K562 (cell line): ENCODE data around the gene COX5A.

Experiments
- CHD1 ChIP-seq: fragments of 200-600 bp; sonication (generic); IDR thresholded peaks from one replicate; pipeline ENCODE4 v1.6.1; 2012; ENCODE audit warnings: mild to moderate bottlenecking, moderate library complexity, low read length, inconsistent platforms
- FOSL1 ChIP-seq: fragments of 200-800 bp; sonication (Bioruptor generic); conservative IDR thresholded peaks from 2 replicates; pipeline ENCODE4 v1.6.1; 2016; ENCODE audit warnings: missing genetic modification characterization, missing compliant biosample characterization
- FOXA1 ChIP-seq: fragments of 450-650 bp; IDR thresholded peaks from 2 replicates; pipeline ENCODE4 v1.6.1; 2016; ENCODE audit warnings: mild to moderate bottlenecking, borderline replicate concordance
- HDAC6 ChIP-seq: IDR thresholded peaks from 2 replicates; pipeline ENCODE4 v1.6.1; 2012; ENCODE audit warnings: low read depth, mild to moderate bottlenecking, control low read depth, inconsistent platforms, low read length, moderate library complexity
- MYNN ChIP-seq, 2 experiments: sonication (generic); formaldehyde crosslinking in 1 of 2; IDR thresholded peaks; 2 replicates each; pipeline versions ENCODE4 v1.5.0 to v1.6.1; 2016 to 2020; ENCODE audit warnings: antibody characterized with exemption in 1 of 2, missing genetic modification reagents in 1 of 2
- RBM15 ChIP-seq: fragments of 200-400 bp; formaldehyde crosslinking; IDR thresholded peaks from 2 replicates; pipeline ENCODE4 v1.6.1; 2018; ENCODE audit warnings: mild to moderate bottlenecking, low read length, moderate library complexity; ENCODE audit not compliant: insufficient read depth
- RNF2 ChIP-seq: sonication (generic); IDR thresholded peaks from 2 replicates; pipeline ENCODE4 v1.6.1; 2016
- SMARCA4 ChIP-seq: fragments of 450-650 bp; IDR thresholded peaks from 2 replicates; pipeline ENCODE4 v1.6.1; 2016
- WHSC1 ChIP-seq: IDR thresholded peaks from one replicate; pipeline ENCODE4 v1.6.1; 2012; ENCODE audit warnings: low read length, control low read depth, inconsistent platforms
- ZNF274 ChIP-seq: IDR thresholded peaks from 2 replicates; pipeline ENCODE4 v1.6.1; 2011; ENCODE audit warnings: low read depth, mild to moderate bottlenecking, low read length, moderate library complexity, borderline replicate concordance
- ZNF354B ChIP-seq: fragments of 250-450 bp; sonication (Bioruptor Pico); IDR thresholded peaks from 2 replicates; pipeline ENCODE4 v1.4.0; 2020
- TF ChIP-seq, protein P1 (sequence below): sonication (generic); formaldehyde crosslinking; IDR thresholded peaks from 2 replicates; pipeline ENCODE4 v1.8.1; 2023; ENCODE audit warnings: mild to moderate bottlenecking, missing genetic modification reagents
- TF ChIP-seq, protein P2 (sequence below): sonication (generic); formaldehyde crosslinking; IDR thresholded peaks from 2 replicates; pipeline ENCODE4 v1.8.1; 2022; ENCODE audit warnings: missing genetic modification reagents
- TF ChIP-seq, protein P3 (sequence below), 3 experiments: IDR thresholded peaks in 2 of 3; conservative IDR thresholded peaks in 1 of 3; 2 replicates each; pipeline ENCODE4 v1.5.1; 2011 to 2012; ENCODE audit warnings: low read length in 3 of 3, mild to moderate bottlenecking in 3 of 3, control low read depth in 2 of 3, improper control_type of control experiment in 1 of 3, inconsistent platforms in 1 of 3, low read depth in 1 of 3, mixed read lengths in 1 of 3, moderate library complexity in 1 of 3; ENCODE audit not compliant: insufficient read depth in 2 of 3

DNA sequence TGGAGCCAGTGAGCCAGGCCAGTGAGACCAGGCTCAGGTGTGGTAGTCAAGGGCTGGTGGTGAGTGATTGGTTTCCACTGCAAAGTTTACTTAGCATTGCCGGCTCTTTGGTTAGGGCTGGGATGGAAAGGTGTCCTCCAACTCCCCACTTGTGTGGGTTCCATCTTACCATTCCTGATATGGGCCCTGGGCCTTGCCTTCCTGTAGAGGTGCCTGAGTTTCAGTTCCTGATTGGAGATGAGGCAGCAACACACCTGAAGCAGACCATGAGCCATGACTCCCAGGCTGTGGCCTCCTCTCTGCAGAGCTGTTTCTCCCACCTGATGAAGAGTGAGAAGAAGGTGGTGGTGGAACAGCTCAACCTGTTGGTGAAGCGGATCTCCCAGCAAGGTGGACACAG is 44.9 kb downstream of the COX5A start:
- TF ChIP-seq, protein P1, sequence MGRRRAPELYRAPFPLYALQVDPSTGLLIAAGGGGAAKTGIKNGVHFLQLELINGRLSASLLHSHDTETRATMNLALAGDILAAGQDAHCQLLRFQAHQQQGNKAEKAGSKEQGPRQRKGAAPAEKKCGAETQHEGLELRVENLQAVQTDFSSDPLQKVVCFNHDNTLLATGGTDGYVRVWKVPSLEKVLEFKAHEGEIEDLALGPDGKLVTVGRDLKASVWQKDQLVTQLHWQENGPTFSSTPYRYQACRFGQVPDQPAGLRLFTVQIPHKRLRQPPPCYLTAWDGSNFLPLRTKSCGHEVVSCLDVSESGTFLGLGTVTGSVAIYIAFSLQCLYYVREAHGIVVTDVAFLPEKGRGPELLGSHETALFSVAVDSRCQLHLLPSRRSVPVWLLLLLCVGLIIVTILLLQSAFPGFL (CRISPR knock-in tag), result no peak
- TF ChIP-seq HDAC6, result no peak
- TF ChIP-seq RNF2, result no peak
- TF ChIP-seq, protein P2, sequence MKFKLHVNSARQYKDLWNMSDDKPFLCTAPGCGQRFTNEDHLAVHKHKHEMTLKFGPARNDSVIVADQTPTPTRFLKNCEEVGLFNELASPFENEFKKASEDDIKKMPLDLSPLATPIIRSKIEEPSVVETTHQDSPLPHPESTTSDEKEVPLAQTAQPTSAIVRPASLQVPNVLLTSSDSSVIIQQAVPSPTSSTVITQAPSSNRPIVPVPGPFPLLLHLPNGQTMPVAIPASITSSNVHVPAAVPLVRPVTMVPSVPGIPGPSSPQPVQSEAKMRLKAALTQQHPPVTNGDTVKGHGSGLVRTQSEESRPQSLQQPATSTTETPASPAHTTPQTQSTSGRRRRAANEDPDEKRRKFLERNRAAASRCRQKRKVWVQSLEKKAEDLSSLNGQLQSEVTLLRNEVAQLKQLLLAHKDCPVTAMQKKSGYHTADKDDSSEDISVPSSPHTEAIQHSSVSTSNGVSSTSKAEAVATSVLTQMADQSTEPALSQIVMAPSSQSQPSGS (CRISPR knock-in tag), result no peak
- no peak for TF ChIP-seq SMARCA4
- TF ChIP-seq ZNF274, result no peak
- TF ChIP-seq RBM15, result no peak
- TF ChIP-seq, protein P3, sequence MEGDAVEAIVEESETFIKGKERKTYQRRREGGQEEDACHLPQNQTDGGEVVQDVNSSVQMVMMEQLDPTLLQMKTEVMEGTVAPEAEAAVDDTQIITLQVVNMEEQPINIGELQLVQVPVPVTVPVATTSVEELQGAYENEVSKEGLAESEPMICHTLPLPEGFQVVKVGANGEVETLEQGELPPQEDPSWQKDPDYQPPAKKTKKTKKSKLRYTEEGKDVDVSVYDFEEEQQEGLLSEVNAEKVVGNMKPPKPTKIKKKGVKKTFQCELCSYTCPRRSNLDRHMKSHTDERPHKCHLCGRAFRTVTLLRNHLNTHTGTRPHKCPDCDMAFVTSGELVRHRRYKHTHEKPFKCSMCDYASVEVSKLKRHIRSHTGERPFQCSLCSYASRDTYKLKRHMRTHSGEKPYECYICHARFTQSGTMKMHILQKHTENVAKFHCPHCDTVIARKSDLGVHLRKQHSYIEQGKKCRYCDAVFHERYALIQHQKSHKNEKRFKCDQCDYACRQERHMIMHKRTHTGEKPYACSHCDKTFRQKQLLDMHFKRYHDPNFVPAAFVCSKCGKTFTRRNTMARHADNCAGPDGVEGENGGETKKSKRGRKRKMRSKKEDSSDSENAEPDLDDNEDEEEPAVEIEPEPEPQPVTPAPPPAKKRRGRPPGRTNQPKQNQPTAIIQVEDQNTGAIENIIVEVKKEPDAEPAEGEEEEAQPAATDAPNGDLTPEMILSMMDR (IDR thresholded peaks at IDR 0.05 in 2 of 3, conservative IDR thresholded peaks at IDR 0.05 in 1 of 3; ENCODE audit: insufficient read depth in 2 of 3, low read depth in 1 of 3, low read length in 3 of 3), result no peak
- no peak for TF ChIP-seq MYNN (IDR thresholded peaks at IDR 0.05)
- TF ChIP-seq MYNN (CRISPR knock-in tag; IDR thresholded peaks at IDR 0.05), result no peak
- no peak for TF ChIP-seq FOXA1
- no peak for TF ChIP-seq ZNF354B (CRISPR knock-in tag)
- TF ChIP-seq WHSC1, result no peak
- TF ChIP-seq CHD1, result no peak
- TF ChIP-seq FOSL1, result no peak
